Measurements from ENCODE around the gene ZNF614.

Gene ZNF614

DNA sequence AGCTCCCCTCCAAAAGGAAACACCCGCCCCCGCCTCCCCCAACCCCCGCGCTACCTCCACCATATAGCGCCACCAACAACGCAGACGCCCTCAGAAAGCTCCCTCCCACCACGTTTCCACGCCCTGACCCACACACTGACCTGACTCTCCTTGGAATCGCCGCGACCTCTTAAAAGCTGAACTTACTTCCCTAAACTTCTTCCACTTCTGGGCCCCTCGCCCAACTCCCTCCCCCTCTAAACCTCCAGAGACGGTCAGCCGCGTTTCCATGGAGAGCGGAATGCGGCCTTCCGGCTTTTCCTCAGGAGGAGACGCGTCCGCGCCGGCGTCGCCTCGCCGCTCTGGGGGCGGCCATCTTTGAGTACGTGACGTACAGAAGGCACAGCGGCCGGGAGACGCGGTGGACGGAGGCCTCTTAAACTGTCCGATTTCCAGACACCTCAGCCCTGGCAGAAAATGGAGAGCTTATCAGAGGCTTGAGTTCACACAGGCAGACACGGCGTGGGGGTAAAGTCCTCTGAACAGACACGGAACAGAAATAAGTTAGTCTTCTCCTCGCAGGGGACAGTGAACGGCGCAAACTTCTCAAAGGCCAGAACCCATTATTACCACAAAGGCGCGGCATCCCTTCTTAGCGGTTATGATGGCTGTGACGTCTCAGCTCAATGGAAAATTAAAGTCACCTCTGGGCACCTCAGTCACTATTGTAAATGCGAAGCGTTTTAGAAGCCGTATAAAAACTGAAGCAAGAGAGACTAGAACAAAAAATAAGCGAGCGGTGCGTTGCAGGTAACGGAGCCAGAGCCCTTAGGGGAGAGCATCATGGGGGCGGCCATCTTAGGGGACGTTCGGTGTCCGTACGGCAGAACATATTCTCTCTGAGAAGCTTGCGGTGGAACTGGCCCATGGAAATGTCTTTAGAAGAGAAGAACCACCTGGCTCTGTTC is 20.6 kb upstream of the ZNF614 start, which contains the start of gene ZNF432:
Gene ZNF432, minus strand, starts transcription at position 284 of the 947 bp plus-strand sequence. CDS start 1,970 bp downstream, outside the sequence.
- no peak for DNase-seq
- Histone ChIP-seq H3K4me2 (ENCODE audit: low read depth, low read length) (no peak within 1 kb of the TSS), H3K4me1 (ENCODE audit: low read length) (no peaks in the 10 kb centered on the region), H3K4me3 (ENCODE audit: low read length) (no peak within 1 kb of the TSS), H3K79me2 (ENCODE audit: low read length) (no peaks in the 10 kb centered on the region), H3F3A (ENCODE audit: insufficient read depth, low read length) (no peaks in the 10 kb centered on the region), H3K27ac (ENCODE audit: low read length) (no peak within 1 kb of the TSS), H3K27me3 (replicated peaks; ENCODE audit: insufficient read depth, low read length) (no peaks in the 10 kb centered on the region), H3K9me2 (replicated peaks; ENCODE audit: insufficient read depth, low read length) (no peaks in the 10 kb centered on the region), H3K9ac (ENCODE audit: low read length) (no peak within 1 kb of the TSS), H3K9me3 (replicated peaks; ENCODE audit: insufficient read depth, low read length) (no peaks in the 10 kb centered on the region), H2AFZ (ENCODE audit: low read length) (no peak within 1 kb of the TSS), H3K36me3 (replicated peaks; ENCODE audit: insufficient read depth, low read length) (peaks cover 8% of the 10 kb centered on the region), H4K20me1 (ENCODE audit: insufficient read depth, low read length) (no peaks in the 10 kb centered on the region)
- TF ChIP-seq, protein P1, sequence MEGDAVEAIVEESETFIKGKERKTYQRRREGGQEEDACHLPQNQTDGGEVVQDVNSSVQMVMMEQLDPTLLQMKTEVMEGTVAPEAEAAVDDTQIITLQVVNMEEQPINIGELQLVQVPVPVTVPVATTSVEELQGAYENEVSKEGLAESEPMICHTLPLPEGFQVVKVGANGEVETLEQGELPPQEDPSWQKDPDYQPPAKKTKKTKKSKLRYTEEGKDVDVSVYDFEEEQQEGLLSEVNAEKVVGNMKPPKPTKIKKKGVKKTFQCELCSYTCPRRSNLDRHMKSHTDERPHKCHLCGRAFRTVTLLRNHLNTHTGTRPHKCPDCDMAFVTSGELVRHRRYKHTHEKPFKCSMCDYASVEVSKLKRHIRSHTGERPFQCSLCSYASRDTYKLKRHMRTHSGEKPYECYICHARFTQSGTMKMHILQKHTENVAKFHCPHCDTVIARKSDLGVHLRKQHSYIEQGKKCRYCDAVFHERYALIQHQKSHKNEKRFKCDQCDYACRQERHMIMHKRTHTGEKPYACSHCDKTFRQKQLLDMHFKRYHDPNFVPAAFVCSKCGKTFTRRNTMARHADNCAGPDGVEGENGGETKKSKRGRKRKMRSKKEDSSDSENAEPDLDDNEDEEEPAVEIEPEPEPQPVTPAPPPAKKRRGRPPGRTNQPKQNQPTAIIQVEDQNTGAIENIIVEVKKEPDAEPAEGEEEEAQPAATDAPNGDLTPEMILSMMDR (IDR thresholded peaks at IDR 0.05; ENCODE audit: low read length) = no peak
- no peak for TF ChIP-seq EZH2 (optimal IDR thresholded peaks at IDR 0.05; ENCODE audit: low read depth, low read length)
- TF ChIP-seq EZH2phosphoT487 (IDR thresholded peaks at IDR 0.05; ENCODE audit: low read length) = no peak

GRCh38 chr19:52039169-52039568 is 11.0 kb upstream of the ZNF614 start:
- Histone ChIP-seq H3F3A (ENCODE audit: insufficient read depth, low read length) (no peaks in the 10 kb centered on the region), H3K36me3 (replicated peaks; ENCODE audit: insufficient read depth, low read length) (peaks cover 45% of the 10 kb centered on the region), H2AFZ (ENCODE audit: low read length) (no peak overlapping the region), H3K27me3 (replicated peaks; ENCODE audit: insufficient read depth, low read length) (no peaks in the 10 kb centered on the region), H3K9me3 (replicated peaks; ENCODE audit: insufficient read depth, low read length) (no peaks in the 10 kb centered on the region), H3K4me2 (ENCODE audit: low read depth, low read length) (no peak overlapping the region), H3K9me2 (replicated peaks; ENCODE audit: insufficient read depth, low read length) (no peaks in the 10 kb centered on the region), H3K79me2 (ENCODE audit: low read length) (no peaks in the 10 kb centered on the region), H3K9ac (ENCODE audit: low read length) (no peak overlapping the region), H4K20me1 (ENCODE audit: insufficient read depth, low read length) (no peaks in the 10 kb centered on the region), H3K27ac (ENCODE audit: low read length) (no peak overlapping the region), H3K4me1 (ENCODE audit: low read length) (no peaks in the 10 kb centered on the region), H3K4me3 (ENCODE audit: low read length) (no peak overlapping the region)
- TF ChIP-seq, protein P1 (IDR thresholded peaks at IDR 0.05; ENCODE audit: low read length) = no peak
- TF ChIP-seq EZH2 (optimal IDR thresholded peaks at IDR 0.05; ENCODE audit: low read depth, low read length) (no peak), EZH2phosphoT487 (IDR thresholded peaks at IDR 0.05; ENCODE audit: low read length) (no peak)
- no peak for DNase-seq

DNA sequence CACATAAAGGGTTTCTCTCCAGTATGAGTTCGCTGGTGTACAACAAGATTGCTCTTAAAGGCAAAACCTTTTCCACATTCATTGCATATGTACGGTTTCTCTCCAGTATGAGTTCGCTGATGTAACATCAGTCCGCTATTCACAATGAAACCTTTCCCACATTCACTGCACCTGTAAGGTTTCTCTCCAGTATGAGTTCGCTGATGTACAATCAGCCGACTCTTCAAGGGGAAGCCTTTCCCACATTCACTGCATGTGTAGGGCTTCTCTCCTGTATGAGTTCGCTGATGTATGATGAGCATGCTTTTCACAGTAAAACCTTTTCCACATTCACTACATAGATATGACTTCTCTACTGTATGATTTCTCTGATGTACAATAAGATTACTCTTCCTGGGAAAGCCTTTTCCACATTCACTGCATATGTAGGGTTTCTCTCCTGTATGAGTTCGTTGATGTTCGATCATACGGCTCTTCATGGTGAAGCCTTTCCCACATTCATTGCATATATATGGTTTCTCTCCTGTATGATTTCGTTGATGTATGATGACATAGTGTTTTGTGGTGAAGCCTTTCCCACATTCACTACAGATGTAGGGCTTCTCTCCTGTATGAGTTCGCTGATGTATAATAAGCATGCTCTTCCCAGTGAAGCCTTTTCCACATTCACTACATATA is 6.0 kb upstream of the ZNF614 start:
- peaks cover 37% of the 10 kb centered on the region for H3K36me3 ChIP-seq (replicated peaks; ENCODE audit: insufficient read depth, low read length)
- H3K27me3 ChIP-seq (replicated peaks; ENCODE audit: insufficient read depth, low read length) = no peaks in the 10 kb centered on the region
- H3K4me1 ChIP-seq (ENCODE audit: low read length) = no peaks in the 10 kb centered on the region
- TF ChIP-seq EZH2phosphoT487 (IDR thresholded peaks at IDR 0.05; ENCODE audit: low read length) = no peak
- TF ChIP-seq EZH2 (optimal IDR thresholded peaks at IDR 0.05; ENCODE audit: low read depth, low read length) = no peak
- TF ChIP-seq, protein P1 (IDR thresholded peaks at IDR 0.05; ENCODE audit: low read length) = no peak
- no peak overlapping the region for H2AFZ ChIP-seq (ENCODE audit: low read length)
- H3K4me3 ChIP-seq (ENCODE audit: low read length) = no peak overlapping the region
- DNase-seq = no peak
- H3K79me2 ChIP-seq (ENCODE audit: low read length) = no peaks in the 10 kb centered on the region
- H3K4me2 ChIP-seq (ENCODE audit: low read depth, low read length) = no peak overlapping the region
- H4K20me1 ChIP-seq (ENCODE audit: insufficient read depth, low read length) = no peaks in the 10 kb centered on the region
- no peaks in the 10 kb centered on the region for H3K9me2 ChIP-seq (replicated peaks; ENCODE audit: insufficient read depth, low read length)
- no peaks in the 10 kb centered on the region for H3K9me3 ChIP-seq (replicated peaks; ENCODE audit: insufficient read depth, low read length)
- no peak overlapping the region for H3K9ac ChIP-seq (ENCODE audit: low read length)
- no peaks in the 10 kb centered on the region for H3F3A ChIP-seq (ENCODE audit: insufficient read depth, low read length)
- no peak overlapping the region for H3K27ac ChIP-seq (ENCODE audit: low read length)

Data from MM.1S (cell line).